Measurements from ENCODE around the gene ELL2.

Gene ELL2

GRCh38 chr5:95956021-95956899 lies 5.4 kb downstream of the ELL2 start:
- DNase-seq, result no peak

- DNase-seq, result no peak
Observed at GRCh38 chr5:95954716-95955115, 6.9 kb downstream of the ELL2 start.

GRCh38 chr5:95953021-95953702 lies 8.5 kb downstream of the ELL2 start:
- DNase-seq, result no peak

DNA sequence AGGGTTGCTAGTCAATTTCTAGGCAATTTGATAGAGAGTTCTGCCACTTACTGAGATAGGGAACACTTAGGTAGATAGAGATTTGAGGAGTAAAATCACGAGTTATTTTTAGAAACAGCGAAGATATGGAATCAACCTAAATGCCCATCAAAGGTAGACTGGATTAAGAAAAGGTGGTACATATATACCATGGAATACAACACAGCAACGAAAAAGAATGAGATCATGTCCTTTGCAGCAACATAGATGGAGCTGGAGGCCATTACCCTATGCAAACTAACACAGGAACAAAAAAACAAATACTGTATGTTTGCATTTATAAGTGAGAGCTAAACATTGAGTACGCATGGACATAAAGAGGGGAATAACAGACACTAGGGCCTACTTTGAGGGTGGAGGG lies 9.7 kb downstream of the ELL2 start:
- DNase-seq, result no peak

DNA sequence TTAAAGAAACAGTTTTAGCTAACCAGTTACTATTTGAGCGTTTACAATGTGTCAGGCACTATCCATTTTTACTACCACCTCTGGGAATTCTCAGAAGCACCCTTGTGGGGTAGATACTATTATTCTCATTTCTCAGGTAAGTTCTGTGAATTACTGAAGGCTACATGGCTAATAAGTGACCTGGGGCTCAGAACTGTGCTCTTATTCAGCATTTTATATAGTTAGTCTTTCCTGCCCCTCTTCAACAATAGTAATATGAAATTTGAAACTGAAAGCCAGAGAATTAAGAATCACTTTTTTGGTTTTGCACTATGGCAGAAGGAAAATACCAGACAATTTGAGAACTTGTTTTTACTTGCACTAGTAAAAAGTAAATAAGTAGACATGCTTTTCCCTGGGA lies 11.8 kb downstream of the ELL2 start:
- no peak for DNase-seq

DNA sequence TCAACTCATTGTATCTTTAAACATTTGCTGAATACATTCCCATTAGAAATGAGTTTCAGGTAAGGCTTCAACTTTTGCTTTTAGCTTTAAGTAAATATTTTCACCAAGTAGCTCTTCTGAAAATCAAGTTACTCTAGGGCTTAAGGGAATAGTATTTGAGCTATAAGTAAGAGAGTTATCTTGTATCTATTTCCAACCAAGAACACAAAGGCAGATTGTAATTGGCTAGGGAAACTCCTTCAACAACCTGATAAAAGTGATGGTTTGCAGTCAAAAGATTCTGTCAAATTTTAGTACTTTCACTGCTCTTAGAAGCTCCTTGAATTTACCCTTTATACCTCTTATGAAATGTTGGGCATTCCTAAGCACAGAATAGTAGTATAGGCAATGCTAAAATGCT lies 13.0 kb downstream of the ELL2 start:
- DNase-seq, result no peak

GRCh38 chr5:95946451-95946850 lies 15.2 kb downstream of the ELL2 start:
- no peak for DNase-seq

GRCh38 chr5:95942968-95943367 lies 18.7 kb downstream of the ELL2 start:
- no peak for DNase-seq

GRCh38 chr5:95942414-95942813 lies 19.2 kb downstream of the ELL2 start:
- DNase-seq, result no peak

DNA sequence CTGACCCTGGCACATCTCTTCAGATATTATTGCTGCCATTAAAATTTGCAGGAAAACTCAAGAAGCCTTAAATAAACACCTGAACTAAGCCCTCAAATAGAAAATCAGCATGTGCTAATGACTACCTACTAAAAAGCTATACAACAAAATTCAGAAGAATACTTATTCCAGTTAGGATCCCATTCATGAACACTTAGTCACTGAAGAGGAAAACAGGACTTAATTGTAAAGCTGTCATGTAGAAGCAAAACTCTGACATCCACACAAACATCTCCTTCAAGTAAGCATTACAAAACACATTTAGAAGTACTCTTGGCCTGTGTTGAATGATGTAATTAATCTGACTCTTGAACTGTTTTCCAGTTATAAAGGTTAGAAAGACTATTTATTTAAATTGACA lies 19.9 kb downstream of the ELL2 start:
- no peak for DNase-seq

DNA sequence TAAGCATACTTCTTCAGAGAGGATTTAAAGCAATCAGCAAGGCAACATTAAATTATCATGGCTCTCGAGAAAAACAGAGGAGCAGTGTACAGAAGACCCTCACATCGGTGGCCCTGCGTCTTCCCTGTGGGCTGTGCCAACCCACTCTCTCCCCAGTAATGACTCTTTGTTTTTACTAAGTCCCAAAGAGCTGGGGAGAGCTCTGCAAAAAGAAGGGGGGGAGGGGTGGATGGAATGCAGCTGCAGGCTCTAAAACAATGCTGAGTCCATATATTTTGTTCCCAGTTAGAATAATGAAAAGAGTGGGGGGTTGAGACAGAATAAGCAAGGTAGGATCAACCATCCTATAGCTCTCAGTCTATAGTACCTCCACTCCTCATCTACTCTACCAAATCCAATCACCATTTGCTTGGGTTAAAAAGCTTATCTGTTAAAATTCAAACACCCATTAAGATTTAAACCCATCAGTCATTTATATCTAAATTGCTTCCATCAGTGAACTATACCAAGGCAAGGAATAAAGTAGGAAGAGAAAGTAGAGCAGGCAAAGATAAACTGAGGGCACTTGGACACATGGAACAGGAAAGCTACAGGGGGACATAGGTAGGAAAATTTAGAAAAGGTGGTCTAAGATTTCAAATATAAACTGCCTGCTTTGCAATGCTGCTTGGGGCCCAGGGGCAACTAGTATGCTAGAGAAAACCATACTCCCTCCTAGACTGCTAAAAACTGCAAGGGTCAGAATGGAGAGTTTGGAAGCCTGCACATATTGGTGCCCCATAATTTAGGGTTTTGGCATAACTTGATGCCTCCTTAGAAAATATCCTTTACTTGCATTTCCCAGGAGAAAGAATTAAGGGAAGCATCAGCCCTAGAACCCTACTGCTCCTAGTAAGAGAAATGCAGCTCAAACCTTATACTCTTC lies 20.6 kb downstream of the ELL2 start:
- DNase-seq, result no peak

GRCh38 chr5:95939465-95939864 lies 22.2 kb downstream of the ELL2 start:
- no peak for DNase-seq

DNA sequence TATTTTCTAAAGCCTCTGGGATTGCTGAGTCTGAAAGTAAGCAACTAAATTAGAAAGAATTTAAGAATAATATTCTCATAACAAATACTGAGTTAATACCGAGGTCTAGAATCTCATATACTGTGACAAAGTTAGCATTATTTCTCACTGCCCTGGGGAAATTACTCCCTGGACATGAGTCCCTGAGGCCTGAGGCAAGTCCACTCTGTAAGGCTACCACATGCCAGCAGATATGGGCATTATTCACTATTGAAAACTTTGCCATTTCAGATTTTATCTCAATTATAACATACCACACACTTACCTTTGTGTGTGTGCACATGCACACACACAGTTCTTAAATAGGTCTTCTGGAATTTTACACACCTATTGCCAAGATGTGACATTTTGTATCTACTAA lies 22.9 kb downstream of the ELL2 start:
- DNase-seq, result no peak

GRCh38 chr5:95938347-95938746 lies 23.3 kb downstream of the ELL2 start:
- DNase-seq, result no peak

GRCh38 chr5:95937607-95938152 lies 24.0 kb downstream of the ELL2 start:
- DNase-seq, result no peak

- DNase-seq, result no peak
Observed at GRCh38 chr5:95936812-95937397, 24.7 kb downstream of the ELL2 start.

DNA sequence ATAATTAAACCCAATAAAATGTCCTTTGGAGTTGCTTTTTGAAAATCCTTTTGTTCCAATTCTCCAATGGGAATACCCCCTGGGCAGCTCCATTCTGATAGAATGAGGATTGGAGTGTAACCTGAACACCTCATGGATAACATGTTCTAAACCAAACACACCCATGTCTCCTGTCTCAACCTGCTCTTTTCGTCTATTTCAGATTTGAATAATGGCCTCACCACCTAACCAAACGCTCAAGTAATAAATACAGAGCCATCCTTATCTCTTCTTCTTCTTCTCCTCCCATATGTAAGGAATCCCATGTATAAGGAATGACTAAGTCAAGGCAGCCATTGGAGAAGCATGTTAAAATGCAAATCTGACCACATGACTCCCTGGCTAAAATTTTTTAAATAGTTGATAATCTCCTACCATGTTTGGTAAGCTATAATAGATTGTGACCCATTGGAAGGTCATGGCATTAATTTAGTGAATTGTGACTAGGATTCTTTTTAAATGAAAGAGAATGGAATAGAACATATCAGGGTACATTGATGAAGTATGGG lies 26.0 kb downstream of the ELL2 start:
- DNase-seq, result no peak

GRCh38 chr5:95934207-95934804 lies 27.3 kb downstream of the ELL2 start:
- DNase-seq, result no peak

- DNase-seq, result no peak
Observed at GRCh38 chr5:95932941-95933340, 28.7 kb downstream of the ELL2 start.

DNA sequence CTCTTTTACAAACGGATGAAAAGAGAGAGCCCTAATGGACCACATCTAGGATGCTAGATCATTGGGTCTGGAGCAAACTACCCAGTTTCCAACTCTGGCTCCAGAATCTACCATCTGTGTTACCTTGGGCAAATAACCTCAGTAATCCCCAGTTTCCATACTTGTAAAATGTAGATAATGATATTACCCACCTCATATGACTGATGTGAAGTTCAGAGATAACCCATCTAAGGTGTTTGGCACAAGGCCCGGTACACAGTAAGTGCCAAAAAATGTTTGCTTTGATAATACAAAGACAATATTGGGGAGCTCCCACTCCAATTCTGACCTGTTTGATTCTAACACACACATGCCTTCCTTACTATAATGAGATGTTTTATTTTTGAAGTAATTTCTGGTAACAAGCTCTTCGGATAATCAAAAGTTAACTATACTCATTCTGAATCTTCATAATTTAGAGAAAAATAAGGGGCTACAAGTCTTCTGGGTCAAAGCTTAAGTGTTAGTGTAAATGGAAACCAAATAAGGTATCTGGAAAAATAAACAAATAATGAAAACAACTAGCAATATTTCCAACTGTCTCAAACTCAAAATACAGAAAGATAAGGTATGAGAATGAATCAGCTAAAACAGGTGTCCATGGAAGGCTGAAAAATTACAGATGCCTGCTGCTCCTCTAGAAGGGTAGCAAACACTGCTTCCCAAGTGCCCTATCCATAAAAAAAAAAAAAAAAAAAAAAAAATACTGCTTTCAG lies 30.4 kb downstream of the ELL2 start:
- DNase-seq, result no peak
